ENCODE data around the gene CARD10.

- TF ChIP-seq CTCF (IDR thresholded peaks at IDR 0.05) (no peak), MXI1 (IDR thresholded peaks at IDR 0.05; ENCODE audit: low read depth, low read length) (no peak), TEAD4 (IDR thresholded peaks at IDR 0.05; ENCODE audit: borderline replicate concordance, insufficient read depth) (no peak)
Measured at GRCh38 chr22:37464181-37464580, 55.0 kb downstream of the CARD10 start.

Data from SK-N-SH (cell line).